Stimulated activated naive CD8-positive, alpha-beta T cell treated with anti-CD3 and anti-CD28 coated beads, Interleukin-15, amount 100 ng/mL, for 72 hours (primary cell): ENCODE results near the gene DLG5.
"Not testable (repeated sequence)": the region's sequence is repeated elsewhere in the genome, so short reads cannot be mapped to it uniquely, and the experiment has no call there.

ENCODE experiments used
- ATAC-seq: fragments of 150-1000 bp; cut with Tn5 transposase; 2 replicates; pipeline ENCODE4 v1.10.0; 2021; ENCODE audit warnings: mild to moderate bottlenecking, moderate library complexity
- DNase-seq, 2 donors: peaks; one replicate each; pipeline ENCODE4 v3.0.0; 2021 to 2022
- H3K27ac Mint-ChIP-seq, 2 donors: one replicate each; pipeline ENCODE4 v1.8.0; 2022; ENCODE audit warnings: mild to moderate bottlenecking in 2 of 2, mixed read lengths in 2 of 2, moderate library complexity in 2 of 2
- H3K27me3 Mint-ChIP-seq: one replicate; pipeline ENCODE4 v1.8.0; 2022; ENCODE audit warnings: mixed read lengths
- H3K4me1 Mint-ChIP-seq: one replicate; pipeline ENCODE4 v1.8.0; 2022; ENCODE audit warnings: mild to moderate bottlenecking, mixed read lengths
- H3K4me3 Mint-ChIP-seq, 2 donors: one replicate each; pipeline ENCODE4 v1.8.0; 2022; ENCODE audit warnings: mild to moderate bottlenecking in 2 of 2, mixed read lengths in 2 of 2, moderate library complexity in 1 of 2
- H3K9me3 Mint-ChIP-seq, 2 donors: one replicate each; pipeline ENCODE4 v1.8.0; 2022; ENCODE audit warnings: mixed read lengths in 2 of 2

Gene DLG5

DNA sequence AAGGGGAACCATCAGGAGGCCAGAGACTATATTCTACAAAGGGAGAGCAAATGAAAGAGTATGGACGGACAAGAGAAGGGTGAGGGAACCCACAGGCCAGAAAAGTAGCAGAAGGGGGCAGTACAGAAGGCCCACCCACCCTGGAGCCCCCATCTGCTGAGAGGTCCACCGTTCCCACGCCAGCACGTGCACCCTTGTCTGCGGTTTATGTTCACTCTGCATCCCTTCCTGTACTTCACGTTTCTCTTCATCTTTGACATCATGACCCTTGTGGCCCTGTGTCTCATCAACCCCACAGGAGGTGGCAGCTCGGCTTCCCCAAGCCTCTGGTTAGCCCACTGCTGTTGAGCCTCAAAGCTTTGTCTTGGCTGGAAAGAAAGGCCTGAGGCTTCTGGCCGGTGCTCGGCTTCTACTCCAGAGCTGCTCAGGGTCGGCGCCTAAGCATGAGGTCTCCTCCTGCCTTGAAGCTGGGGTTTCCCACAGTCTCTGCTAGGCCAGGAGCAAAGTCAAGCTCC lies 138.0 kb downstream of the DLG5 start:
- Mint-ChIP-seq H3K4me1 (peaks cover 8% of the 10 kb centered on the region), H3K9me3 (no peaks in the 10 kb centered on the region), H3K4me3 (no peak overlapping the region), H3K27ac (no peak overlapping the region), H3K27me3 (no peaks in the 10 kb centered on the region)
- ATAC-seq (no peak), DNase-seq (no peak)

DNA sequence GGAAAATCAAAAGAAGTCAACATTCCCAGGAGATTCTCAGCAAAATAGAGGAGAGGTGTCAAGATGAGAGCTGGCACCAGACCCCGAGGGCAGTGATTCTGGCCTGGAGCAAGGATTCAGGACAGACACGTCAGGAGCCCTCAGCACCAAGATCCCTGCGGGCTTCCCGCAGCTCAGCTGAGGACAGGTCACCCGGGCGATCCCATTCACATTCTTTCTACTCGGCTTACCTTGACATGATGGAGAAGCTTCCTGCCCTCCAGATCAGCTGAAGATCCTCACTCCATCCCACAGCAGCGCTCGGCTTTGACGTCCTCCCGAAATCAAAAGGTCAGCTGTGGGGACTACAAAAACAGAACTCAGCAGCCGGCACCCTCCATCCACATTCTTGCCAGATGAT lies 139.1 kb downstream of the DLG5 start:
- Mint-ChIP-seq H3K27ac (peak overlapping the region in 1 of 2 donors; percentile 77), H3K9me3 (no peaks in the 10 kb centered on the region), H3K27me3 (no peaks in the 10 kb centered on the region), H3K4me1 (peaks cover 1% of the 10 kb centered on the region), H3K4me3 (no peak overlapping the region)
- no peak for ATAC-seq
- DNase-seq, result no peak

DNA sequence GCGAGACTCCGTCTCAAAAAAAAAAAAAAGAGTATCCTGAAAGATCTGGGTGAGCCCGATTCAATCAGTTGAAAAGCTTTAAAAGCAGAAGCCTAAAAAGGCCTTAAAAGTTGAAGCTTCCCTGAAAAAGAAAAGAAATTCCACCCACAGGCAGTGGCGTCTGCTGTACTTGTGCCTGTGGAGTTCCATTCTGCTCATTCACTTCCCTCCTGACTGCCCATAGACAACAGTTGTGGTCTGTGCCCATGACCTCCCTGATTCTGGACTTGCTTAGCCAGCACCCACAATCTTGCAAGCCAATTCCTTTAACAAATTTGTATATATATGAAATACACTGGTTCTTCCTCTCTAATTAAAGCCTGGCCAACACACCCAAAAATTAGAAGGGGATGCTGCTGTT lies 141.7 kb downstream of the DLG5 start:
- no peak overlapping the region for H3K4me3 Mint-ChIP-seq
- DNase-seq (no peak), ATAC-seq (no peak)
- no peak overlapping the region for H3K27ac Mint-ChIP-seq
- no peaks in the 10 kb centered on the region for H3K9me3 Mint-ChIP-seq
- H3K4me1 Mint-ChIP-seq, result no peaks in the 10 kb centered on the region
- H3K27me3 Mint-ChIP-seq, result no peaks in the 10 kb centered on the region

DNA sequence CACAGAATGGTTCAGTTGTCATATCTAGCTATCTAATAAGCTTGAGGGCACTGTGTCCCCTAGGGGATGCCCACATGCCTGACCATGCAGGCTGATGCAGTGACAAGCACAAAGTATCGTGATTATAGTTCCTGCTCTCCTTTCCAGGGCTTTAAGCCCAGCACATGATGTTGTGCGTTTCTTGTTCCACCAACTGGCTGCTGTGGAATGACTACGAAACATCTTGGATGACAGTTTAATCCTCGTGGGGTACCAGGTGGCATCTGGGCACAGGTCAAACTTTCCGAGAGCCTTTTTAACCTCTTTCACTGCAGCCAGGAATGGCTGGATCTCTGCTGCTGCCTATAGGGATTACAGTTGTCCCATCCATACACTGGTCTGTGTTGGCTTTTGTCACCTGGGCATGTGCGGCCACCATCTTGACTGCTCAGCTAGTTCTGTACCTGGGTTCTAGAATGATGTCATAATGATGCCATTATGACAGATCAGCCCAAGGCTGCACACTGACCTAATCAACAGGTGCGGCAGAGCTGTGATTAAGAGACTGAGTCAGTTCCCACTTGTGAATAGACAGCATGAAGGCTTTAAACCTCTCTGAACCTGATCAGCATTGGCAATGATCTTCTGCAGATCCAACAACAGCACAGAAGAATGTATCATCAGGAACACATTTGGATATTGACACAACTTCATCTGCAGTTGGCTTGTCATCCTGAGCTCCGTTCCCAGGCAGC lies 144.1 kb downstream of the DLG5 start:
- no peak overlapping the region for H3K27ac Mint-ChIP-seq
- H3K9me3 Mint-ChIP-seq, result peaks cover 0 to 15% of the 10 kb centered on the region in 2 donors
- no peak overlapping the region for H3K4me3 Mint-ChIP-seq

DNA sequence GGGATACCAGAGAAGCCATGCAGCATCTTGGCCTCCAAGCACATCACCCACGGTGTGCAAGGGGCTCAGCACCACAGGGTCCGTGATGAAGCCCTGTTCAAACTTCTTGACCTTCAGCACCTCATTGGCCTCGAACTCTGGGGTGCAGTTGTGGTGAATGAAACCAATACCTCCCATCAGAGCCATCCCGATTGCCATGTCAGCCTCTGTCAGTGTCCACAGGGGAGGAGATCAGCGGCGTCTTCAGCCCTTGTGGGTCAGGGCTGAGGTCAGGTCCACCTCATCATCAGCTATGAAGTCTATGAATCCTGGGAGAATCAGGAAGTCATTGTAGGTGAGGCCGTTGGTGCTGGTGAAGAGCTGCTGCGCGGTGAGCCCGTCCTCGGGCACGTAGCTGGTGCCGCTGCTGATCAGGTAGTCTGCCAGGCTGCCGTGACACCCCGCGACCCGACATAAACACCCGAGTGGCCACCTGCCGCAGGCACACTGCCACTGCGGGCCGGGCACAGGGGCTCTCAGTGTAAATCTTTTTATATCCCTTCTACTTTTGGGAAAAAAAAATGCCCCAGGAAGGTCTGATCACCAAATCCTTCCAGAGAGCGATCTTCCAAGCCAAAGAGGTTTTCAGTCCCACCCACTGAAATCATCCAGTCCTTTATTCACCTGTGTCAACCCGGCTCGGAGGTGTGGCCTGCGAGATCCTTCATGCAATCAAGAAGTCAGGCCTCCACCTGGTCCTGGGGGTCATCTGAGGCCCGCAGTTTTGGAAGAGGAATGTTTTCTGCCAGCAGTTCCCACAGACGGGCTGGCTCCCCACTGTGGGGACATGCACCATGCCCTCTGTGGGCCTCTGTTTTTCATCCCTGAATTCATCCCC lies 144.9 kb downstream of the DLG5 start:
- peaks cover 0 to 19% of the 10 kb centered on the region in 2 donors for H3K9me3 Mint-ChIP-seq
- no peaks in the 10 kb centered on the region for H3K4me1 Mint-ChIP-seq
- no peak overlapping the region for H3K27ac Mint-ChIP-seq
- DNase-seq, result no peak
- no peak overlapping the region for H3K4me3 Mint-ChIP-seq
- peaks cover 9% of the 10 kb centered on the region for H3K27me3 Mint-ChIP-seq
- no peak for ATAC-seq

More for the DNA sequence above, 144.1 kb downstream of the DLG5 start:
- no peaks in the 10 kb centered on the region for H3K4me1 Mint-ChIP-seq
- ATAC-seq (no peak), DNase-seq (no peak)
- peaks cover 9% of the 10 kb centered on the region for H3K27me3 Mint-ChIP-seq

- H3K4me3 Mint-ChIP-seq, result no peak overlapping the region
- H3K27ac Mint-ChIP-seq, result no peak overlapping the region
- DNase-seq (no peak), ATAC-seq (no peak)
- peaks cover 7 to 34% of the 10 kb centered on the region in 2 donors for H3K9me3 Mint-ChIP-seq
- peaks cover 16% of the 10 kb centered on the region for H3K27me3 Mint-ChIP-seq
- H3K4me1 Mint-ChIP-seq, result no peaks in the 10 kb centered on the region
Measured at GRCh38 chr10:77780180-77780579, 146.4 kb downstream of the DLG5 start.

GRCh38 chr10:77776487-77776886 lies 150.1 kb downstream of the DLG5 start:
- no peak for DNase-seq
- Mint-ChIP-seq H3K4me1 (no peaks in the 10 kb centered on the region), H3K4me3 (no peak overlapping the region), H3K27ac (no peak overlapping the region), H3K9me3 (peaks cover 7 to 36% of the 10 kb centered on the region in 2 donors), H3K27me3 (peaks cover 17% of the 10 kb centered on the region)
- no peak for ATAC-seq

- Mint-ChIP-seq H3K9me3 (peaks cover 7 to 36% of the 10 kb centered on the region in 2 donors), H3K4me3 (no peak overlapping the region), H3K27me3 (peaks cover 17% of the 10 kb centered on the region), H3K4me1 (no peaks in the 10 kb centered on the region), H3K27ac (no peak overlapping the region)
- DNase-seq (no peak), ATAC-seq (no peak)
Measured at GRCh38 chr10:77774940-77775391, 151.6 kb downstream of the DLG5 start.

DNA sequence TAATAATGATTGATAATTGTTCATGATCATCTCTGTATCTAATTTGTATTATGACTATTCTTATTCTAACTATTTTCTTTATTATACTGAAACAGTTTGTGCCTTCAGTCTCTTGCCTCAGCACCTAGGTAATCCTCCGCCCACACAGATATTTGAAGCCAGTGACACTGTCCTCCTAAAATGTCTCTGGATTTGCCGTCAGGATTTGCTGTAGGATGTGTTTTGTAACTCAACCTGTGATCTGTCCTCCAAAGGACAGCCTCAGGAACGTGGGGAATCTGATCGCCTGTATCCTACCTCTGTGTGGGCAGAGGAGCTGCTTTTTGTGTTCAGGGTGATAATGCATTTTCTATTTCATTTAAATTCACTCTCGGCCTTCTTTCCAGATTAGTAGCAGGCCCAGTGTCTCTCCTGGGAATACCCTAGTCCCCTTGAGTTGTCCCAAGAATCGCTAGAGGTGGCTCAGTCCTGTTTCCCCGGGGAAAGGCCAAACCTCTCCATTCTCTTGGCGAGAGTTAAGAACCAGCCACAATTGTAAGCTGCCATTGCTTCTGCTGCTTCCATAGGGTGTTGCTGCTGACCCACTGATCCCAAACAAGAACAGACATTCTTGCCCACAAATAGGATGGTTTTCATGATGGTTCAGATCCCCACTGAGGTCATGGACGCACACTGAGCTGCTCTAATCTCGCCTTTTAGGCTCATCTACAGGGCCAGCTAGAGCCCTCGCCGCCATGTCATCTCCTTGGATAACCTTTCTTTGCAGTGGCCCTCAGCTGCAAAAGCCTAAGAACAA lies 152.7 kb downstream of the DLG5 start:
- H3K9me3 Mint-ChIP-seq, result peaks cover 7 to 31% of the 10 kb centered on the region in 2 donors
- no peak overlapping the region for H3K4me3 Mint-ChIP-seq
- H3K27me3 Mint-ChIP-seq, result peaks cover 9% of the 10 kb centered on the region
- H3K27ac Mint-ChIP-seq, result no peak overlapping the region
- ATAC-seq, result no peak
- no peak for DNase-seq
- no peaks in the 10 kb centered on the region for H3K4me1 Mint-ChIP-seq

GRCh38 chr10:77772852-77773600 lies 153.5 kb downstream of the DLG5 start:
- not testable (repeated sequence) for H3K27me3 Mint-ChIP-seq, ATAC-seq, H3K4me3 Mint-ChIP-seq, H3K4me1 Mint-ChIP-seq, DNase-seq, H3K27ac Mint-ChIP-seq
- H3K9me3 Mint-ChIP-seq, result peaks cover 7 to 26% of the 10 kb centered on the region in 2 donors

DNA sequence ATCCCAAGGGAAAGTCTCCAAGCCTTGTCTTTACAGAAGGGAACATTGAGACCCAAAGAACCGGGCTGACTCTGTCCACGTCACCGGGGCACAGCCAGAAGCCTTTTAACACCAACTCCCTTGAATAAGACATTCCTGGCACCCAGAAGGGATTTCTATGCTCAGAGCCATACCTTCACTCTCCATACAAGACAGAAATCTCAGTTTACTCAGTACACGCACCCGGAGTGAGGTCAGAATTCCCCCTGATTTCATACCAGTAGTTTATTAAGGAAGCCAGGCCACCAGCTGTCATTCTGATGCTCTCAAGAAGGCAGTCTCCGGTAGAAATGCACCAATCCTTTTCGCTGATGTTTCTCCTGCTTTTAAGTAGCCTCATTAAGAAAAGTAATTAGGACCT lies 154.7 kb downstream of the DLG5 start:
- Mint-ChIP-seq H3K27me3 (peaks cover 14% of the 10 kb centered on the region), H3K4me3 (no peak overlapping the region), H3K9me3 (peaks cover 7 to 18% of the 10 kb centered on the region in 2 donors), H3K27ac (no peak overlapping the region), H3K4me1 (no peaks in the 10 kb centered on the region)
- no peak for DNase-seq
- no peak for ATAC-seq

DNA sequence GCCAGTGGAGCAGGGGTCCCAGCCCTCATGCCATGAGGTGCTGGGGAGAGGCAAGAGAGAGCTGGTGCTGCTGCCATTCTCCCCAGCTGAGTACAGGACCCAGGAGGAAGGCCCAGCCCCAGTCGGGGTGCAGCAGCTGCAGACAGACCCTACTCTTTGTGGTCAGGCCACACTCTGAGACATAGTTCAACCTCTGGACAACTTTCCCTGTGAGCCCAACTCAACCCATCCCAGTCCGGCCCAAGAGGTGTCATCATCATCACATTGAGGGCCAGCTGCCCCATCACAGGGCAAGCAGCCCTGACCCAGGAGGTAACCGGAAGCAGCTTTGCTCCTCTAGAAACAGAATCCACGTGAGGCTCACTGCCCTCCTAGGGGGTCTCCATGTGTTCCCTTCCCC lies 155.1 kb downstream of the DLG5 start:
- no peak overlapping the region for H3K4me3 Mint-ChIP-seq
- H3K27ac Mint-ChIP-seq, result no peak overlapping the region
- H3K4me1 Mint-ChIP-seq, result no peaks in the 10 kb centered on the region

GRCh38 chr10:77770868-77771175 lies 155.7 kb downstream of the DLG5 start:
- ATAC-seq (no peak), DNase-seq (no peak)
- peaks cover 0 to 8% of the 10 kb centered on the region in 2 donors for H3K9me3 Mint-ChIP-seq
- no peak overlapping the region for H3K4me3 Mint-ChIP-seq
- H3K4me1 Mint-ChIP-seq, result no peaks in the 10 kb centered on the region
- H3K27me3 Mint-ChIP-seq, result peaks cover 22% of the 10 kb centered on the region
- peak overlapping the region in 1 of 2 donors; percentile 9 for H3K27ac Mint-ChIP-seq

More for the DNA sequence above, 155.1 kb downstream of the DLG5 start:
- DNase-seq (no peak), ATAC-seq (no peak)
- H3K9me3 Mint-ChIP-seq, result peaks cover 5 to 14% of the 10 kb centered on the region in 2 donors
- peaks cover 18% of the 10 kb centered on the region for H3K27me3 Mint-ChIP-seq

GRCh38 chr10:77770081-77770867 lies 156.3 kb downstream of the DLG5 start:
- ATAC-seq (peak; percentile 26), DNase-seq (no peak)
- Mint-ChIP-seq H3K27me3 (peaks cover 17% of the 10 kb centered on the region), H3K27ac (no peak overlapping the region), H3K9me3 (peaks cover 0 to 3% of the 10 kb centered on the region in 2 donors), H3K4me1 (no peaks in the 10 kb centered on the region), H3K4me3 (no peak overlapping the region)
